GM23338 (cell line): ENCODE data around the gene SLC13A3.

ENCODE experiments used
- EZH2phosphoT487 ChIP-seq: fragments of 200-600 bp; sonication (generic); IDR thresholded peaks from one replicate; pipeline ENCODE4 v1.8.1; 2018; ENCODE audit warnings: antibody characterized with exemption; ENCODE audit not compliant: unreplicated experiment
- POLR2AphosphoS5 ChIP-seq: IDR thresholded peaks from 2 replicates; pipeline ENCODE4 v1.6.1; 2016; ENCODE audit warnings: antibody characterized with exemption, low read depth
- TF ChIP-seq, protein P1 (sequence below), 2 experiments: fragments of 200-600 bp in 1 of 2; sonication (generic) in 1 of 2; conservative IDR thresholded peaks; 2 replicates each; pipeline versions ENCODE4 v1.5.1 to v1.6.1; 2016 to 2017; ENCODE audit warnings: antibody characterized with exemption in 2 of 2, low read depth in 2 of 2, mild to moderate bottlenecking in 2 of 2, moderate library complexity in 1 of 2
- TF ChIP-seq, protein P2 (sequence below): IDR thresholded peaks from one replicate; pipeline ENCODE4 v1.6.1; 2018; ENCODE audit warnings: antibody characterized with exemption; ENCODE audit not compliant: unreplicated experiment

GRCh38 chr20:46570956-46571355, 80.3 kb downstream of the SLC13A3 start:
- TF ChIP-seq, protein P1, sequence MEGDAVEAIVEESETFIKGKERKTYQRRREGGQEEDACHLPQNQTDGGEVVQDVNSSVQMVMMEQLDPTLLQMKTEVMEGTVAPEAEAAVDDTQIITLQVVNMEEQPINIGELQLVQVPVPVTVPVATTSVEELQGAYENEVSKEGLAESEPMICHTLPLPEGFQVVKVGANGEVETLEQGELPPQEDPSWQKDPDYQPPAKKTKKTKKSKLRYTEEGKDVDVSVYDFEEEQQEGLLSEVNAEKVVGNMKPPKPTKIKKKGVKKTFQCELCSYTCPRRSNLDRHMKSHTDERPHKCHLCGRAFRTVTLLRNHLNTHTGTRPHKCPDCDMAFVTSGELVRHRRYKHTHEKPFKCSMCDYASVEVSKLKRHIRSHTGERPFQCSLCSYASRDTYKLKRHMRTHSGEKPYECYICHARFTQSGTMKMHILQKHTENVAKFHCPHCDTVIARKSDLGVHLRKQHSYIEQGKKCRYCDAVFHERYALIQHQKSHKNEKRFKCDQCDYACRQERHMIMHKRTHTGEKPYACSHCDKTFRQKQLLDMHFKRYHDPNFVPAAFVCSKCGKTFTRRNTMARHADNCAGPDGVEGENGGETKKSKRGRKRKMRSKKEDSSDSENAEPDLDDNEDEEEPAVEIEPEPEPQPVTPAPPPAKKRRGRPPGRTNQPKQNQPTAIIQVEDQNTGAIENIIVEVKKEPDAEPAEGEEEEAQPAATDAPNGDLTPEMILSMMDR (conservative IDR thresholded peaks at IDR 0.05; ENCODE audit: low read depth in 2 of 2), result no peak
- TF ChIP-seq, protein P2, sequence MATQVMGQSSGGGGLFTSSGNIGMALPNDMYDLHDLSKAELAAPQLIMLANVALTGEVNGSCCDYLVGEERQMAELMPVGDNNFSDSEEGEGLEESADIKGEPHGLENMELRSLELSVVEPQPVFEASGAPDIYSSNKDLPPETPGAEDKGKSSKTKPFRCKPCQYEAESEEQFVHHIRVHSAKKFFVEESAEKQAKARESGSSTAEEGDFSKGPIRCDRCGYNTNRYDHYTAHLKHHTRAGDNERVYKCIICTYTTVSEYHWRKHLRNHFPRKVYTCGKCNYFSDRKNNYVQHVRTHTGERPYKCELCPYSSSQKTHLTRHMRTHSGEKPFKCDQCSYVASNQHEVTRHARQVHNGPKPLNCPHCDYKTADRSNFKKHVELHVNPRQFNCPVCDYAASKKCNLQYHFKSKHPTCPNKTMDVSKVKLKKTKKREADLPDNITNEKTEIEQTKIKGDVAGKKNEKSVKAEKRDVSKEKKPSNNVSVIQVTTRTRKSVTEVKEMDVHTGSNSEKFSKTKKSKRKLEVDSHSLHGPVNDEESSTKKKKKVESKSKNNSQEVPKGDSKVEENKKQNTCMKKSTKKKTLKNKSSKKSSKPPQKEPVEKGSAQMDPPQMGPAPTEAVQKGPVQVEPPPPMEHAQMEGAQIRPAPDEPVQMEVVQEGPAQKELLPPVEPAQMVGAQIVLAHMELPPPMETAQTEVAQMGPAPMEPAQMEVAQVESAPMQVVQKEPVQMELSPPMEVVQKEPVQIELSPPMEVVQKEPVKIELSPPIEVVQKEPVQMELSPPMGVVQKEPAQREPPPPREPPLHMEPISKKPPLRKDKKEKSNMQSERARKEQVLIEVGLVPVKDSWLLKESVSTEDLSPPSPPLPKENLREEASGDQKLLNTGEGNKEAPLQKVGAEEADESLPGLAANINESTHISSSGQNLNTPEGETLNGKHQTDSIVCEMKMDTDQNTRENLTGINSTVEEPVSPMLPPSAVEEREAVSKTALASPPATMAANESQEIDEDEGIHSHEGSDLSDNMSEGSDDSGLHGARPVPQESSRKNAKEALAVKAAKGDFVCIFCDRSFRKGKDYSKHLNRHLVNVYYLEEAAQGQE, result no peak
- TF ChIP-seq EZH2phosphoT487, result no peak
- TF ChIP-seq POLR2AphosphoS5, result no peak
